Activated B cell treated with CpG ODN at 0.5 μM for 24 hours (primary cell): Measurements from ENCODE around the gene TMC8. TPM values are rescaled to one million over a fixed set of nuclear protein-coding genes. Genes with fewer than 3 reads are reported as not detected.

Source experiments
- ATAC-seq: fragments of 200-7000 bp; cut with Tn5 transposase; one replicate; pipeline ENCODE4 v1.10.0; 2021; ENCODE audit warnings: low read depth, mild to moderate bottlenecking, moderate library complexity
- CTCF ChIA-PET: fragments of 350-600 bp; sonication (Branson Sonifier 250); formaldehyde crosslinking; loops from one replicate; lab custom pipeline; 2021; ENCODE audit warnings: antibody characterized with exemption; lab: Charles Lee
- POLR2A ChIA-PET: fragments of 350-600 bp; sonication (Branson Sonifier 250); formaldehyde crosslinking; loops from one replicate; lab custom pipeline; 2021; ENCODE audit warnings: antibody characterized with exemption; lab: Charles Lee
- DNase-seq: peaks from one replicate; pipeline ENCODE4 v3.0.0; 2022
- H3K27ac Mint-ChIP-seq: one replicate; pipeline ENCODE4 v1.8.0; 2020; ENCODE audit warnings: mixed read lengths
- H3K27me3 Mint-ChIP-seq: one replicate; pipeline ENCODE4 v1.8.0; 2021; ENCODE audit warnings: mixed read lengths
- H3K36me3 Mint-ChIP-seq: one replicate; pipeline ENCODE4 v1.8.0; 2021; ENCODE audit warnings: low read depth, mixed read lengths
- H3K4me1 Mint-ChIP-seq: one replicate; pipeline ENCODE4 v1.8.0; 2021; ENCODE audit warnings: mixed read lengths
- H3K4me3 Mint-ChIP-seq: one replicate; pipeline ENCODE4 v1.8.0; 2020; ENCODE audit warnings: mild to moderate bottlenecking, mixed read lengths
- H3K9me3 Mint-ChIP-seq: one replicate; pipeline ENCODE4 v1.8.0; 2020; ENCODE audit warnings: mixed read lengths
- CTCF ChIP-seq: fragments of 200-600 bp; IDR thresholded peaks from one replicate; pipeline ENCODE4 v1.8.0; 2022; ENCODE audit warnings: antibody characterized with exemption, mild to moderate bottlenecking
- intact Hi-C: fragments of 100-400 bp; cut with micrococcal nuclease; formaldehyde crosslinking; loops from one replicate; pipeline ENCODE4 v1.15.1; 2024
- total RNA-seq: library from RNA; stranded (reverse); gene quantifications from 2 replicates; pipeline ENCODE4 v1.2.3, GENCODE V29; 2022

Gene TMC8
- total RNA-seq, 1 donor from 2014 or later, result 181 TPM

- no peak for TF ChIP-seq CTCF
- H3K36me3 Mint-ChIP-seq, result peaks cover 66% of the 10 kb centered on the region
- H3K4me3 Mint-ChIP-seq, result no peak overlapping the region
- DNase-seq (no peak), ATAC-seq (no peak)
- H3K9me3 Mint-ChIP-seq, result no peaks in the 10 kb centered on the region
- no peaks in the 10 kb centered on the region for H3K4me1 Mint-ChIP-seq
- no peaks in the 10 kb centered on the region for H3K27me3 Mint-ChIP-seq
- intact Hi-C loops, result no loop called here
- H3K27ac Mint-ChIP-seq, result no peak overlapping the region
- ChIA-PET CTCF (no interaction called here), POLR2A (interaction anchor here (0.6 kb wide), 1 partner anchor 367 kb away, joined by 3 read pairs; no protein-coding TSS in a partner anchor)
These were observed 29.5 kb upstream of the TMC8 start for GRCh38 chr17:78101112-78101511.

DNA sequence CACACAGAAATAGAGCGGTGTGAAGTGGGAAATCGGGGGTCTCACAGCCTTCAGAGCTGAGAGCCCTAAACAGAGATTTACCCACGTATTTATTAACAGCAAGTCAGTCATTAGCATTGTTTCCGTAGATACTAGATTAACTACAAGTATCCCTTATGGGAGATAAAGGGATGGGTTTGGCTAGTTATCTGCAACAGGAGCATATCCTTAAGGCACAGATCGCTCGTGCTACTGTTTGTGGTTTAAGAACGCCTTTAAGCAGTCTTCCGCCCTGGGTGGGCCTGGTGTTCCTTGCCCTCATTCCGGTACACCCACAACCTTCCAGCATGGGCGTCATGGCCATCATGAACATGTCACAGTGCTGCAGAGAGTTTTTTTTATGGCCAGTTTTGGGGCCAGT lies 29.0 kb upstream of the TMC8 start:
- Mint-ChIP-seq H3K27ac (no peak overlapping the region), H3K9me3 (no peaks in the 10 kb centered on the region), H3K36me3 (peaks cover 62% of the 10 kb centered on the region), H3K4me1 (no peaks in the 10 kb centered on the region), H3K4me3 (no peak overlapping the region), H3K27me3 (no peaks in the 10 kb centered on the region)
- no peak for TF ChIP-seq CTCF
- CTCF ChIA-PET, result no interaction called here
- intact Hi-C loops, result no loop called here
- ATAC-seq (no peak), DNase-seq (no peak)
- POLR2A ChIA-PET, result no interaction called here

DNA sequence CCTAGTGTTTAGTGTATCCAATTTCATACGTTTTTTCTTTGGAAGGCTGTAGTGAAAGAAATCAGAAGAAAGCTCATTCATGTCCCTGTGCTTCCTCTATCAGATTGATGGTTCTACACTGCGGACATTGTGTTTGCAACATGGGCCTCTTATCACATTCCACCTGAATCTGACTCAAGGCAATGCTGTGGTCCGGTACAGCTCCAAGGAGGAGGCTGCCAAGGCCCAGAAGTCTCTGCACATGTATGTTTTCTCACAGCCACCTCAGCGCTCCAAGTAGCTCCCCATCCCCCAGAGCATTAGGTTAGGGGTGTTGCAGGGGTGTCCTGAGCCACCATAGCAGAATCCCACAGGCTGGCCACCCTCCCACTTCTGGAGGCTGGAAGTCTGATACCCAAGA lies 27.3 kb upstream of the TMC8 start:
- no peak overlapping the region for H3K27ac Mint-ChIP-seq
- peaks cover 62% of the 10 kb centered on the region for H3K36me3 Mint-ChIP-seq
- H3K9me3 Mint-ChIP-seq, result no peaks in the 10 kb centered on the region
- ChIA-PET CTCF (no interaction called here), POLR2A (interaction anchor here (0.5 kb wide), 1 partner anchor 39 kb away, joined by 5 read pairs; no protein-coding TSS in a partner anchor)
- no peak for TF ChIP-seq CTCF
- no peak for DNase-seq
- intact Hi-C loops, result no loop called here
- no peak for ATAC-seq
- peaks cover 1% of the 10 kb centered on the region for H3K4me1 Mint-ChIP-seq
- H3K4me3 Mint-ChIP-seq, result no peak overlapping the region
- H3K27me3 Mint-ChIP-seq, result no peaks in the 10 kb centered on the region

DNA sequence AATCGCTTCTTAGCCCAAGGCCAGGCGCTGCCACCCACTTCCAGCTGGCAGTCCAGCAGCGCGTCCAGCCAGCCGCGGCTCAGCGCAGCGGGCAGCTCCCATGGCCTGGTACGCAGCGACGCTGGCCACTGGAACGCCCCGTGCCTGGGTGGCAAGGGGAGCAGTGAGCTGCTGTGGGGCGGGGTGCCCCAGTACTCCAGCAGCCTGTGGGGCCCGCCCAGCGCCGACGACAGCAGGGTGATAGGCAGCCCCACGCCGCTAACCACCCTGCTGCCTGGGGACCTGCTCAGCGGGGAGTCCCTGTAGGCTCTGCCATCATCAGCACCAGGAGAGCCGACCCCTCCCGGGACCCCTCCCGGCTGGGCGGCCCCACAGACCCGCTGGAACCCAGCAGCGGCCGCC lies 26.0 kb upstream of the TMC8 start:
- intact Hi-C loops, result no loop called here
- TF ChIP-seq CTCF, result no peak
- H3K36me3 Mint-ChIP-seq, result peaks cover 60% of the 10 kb centered on the region
- ATAC-seq, result no peak
- no peak for DNase-seq
- no peaks in the 10 kb centered on the region for H3K9me3 Mint-ChIP-seq
- no peak overlapping the region for H3K27ac Mint-ChIP-seq
- H3K4me1 Mint-ChIP-seq, result peaks cover 1% of the 10 kb centered on the region
- no peak overlapping the region for H3K4me3 Mint-ChIP-seq
- ChIA-PET CTCF (no interaction called here), POLR2A (no interaction called here)
- no peaks in the 10 kb centered on the region for H3K27me3 Mint-ChIP-seq

- Mint-ChIP-seq H3K27ac (no peak overlapping the region), H3K4me3 (no peak overlapping the region), H3K4me1 (peaks cover 1% of the 10 kb centered on the region), H3K9me3 (no peaks in the 10 kb centered on the region), H3K36me3 (peaks cover 60% of the 10 kb centered on the region), H3K27me3 (no peaks in the 10 kb centered on the region)
- DNase-seq (no peak), ATAC-seq (no peak)
- intact Hi-C loops, result no loop called here
- TF ChIP-seq CTCF, result no peak
- CTCF ChIA-PET, result interaction anchor here (0.7 kb wide), 1 partner anchor 312 kb away, joined by 3 read pairs; no protein-coding TSS in a partner anchor
- POLR2A ChIA-PET, result interaction anchor here (0.6 to 1.2 kb wide), 3 partner anchors 59 to 237 kb away, joined by 3 to 4 read pairs (median 3); no protein-coding TSS in a partner anchor
These were observed 25.5 kb upstream of the TMC8 start for GRCh38 chr17:78105101-78105500.
